ENCODE data around the gene CLEC4G.

CLEC4G gene

DNA sequence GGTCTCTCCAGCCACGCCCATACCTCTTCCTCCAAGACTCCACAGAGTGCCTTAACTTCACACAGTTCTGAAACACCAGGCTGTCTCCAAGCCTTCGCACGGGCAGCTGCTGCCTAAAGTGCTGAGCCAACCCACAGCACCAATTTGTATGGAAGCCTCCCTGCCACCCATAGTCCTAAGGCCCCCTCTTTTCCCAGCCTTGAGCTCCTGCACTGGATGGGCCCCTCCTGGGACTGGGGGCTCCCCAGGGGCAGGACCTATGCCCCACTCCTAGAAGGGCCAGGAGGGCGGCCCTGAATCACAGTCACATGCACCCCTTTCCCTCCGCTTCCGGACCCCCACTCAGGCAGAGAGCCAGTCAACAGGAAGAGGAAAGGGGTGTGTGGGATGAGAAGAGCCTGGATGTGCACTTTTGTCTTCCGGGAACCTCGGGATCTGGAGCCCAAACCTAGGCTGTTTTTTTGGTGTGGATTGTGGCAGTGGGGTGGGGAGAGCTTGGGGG, 24.9 kb downstream of the CLEC4G start:
- TF ChIP-seq, protein P1, sequence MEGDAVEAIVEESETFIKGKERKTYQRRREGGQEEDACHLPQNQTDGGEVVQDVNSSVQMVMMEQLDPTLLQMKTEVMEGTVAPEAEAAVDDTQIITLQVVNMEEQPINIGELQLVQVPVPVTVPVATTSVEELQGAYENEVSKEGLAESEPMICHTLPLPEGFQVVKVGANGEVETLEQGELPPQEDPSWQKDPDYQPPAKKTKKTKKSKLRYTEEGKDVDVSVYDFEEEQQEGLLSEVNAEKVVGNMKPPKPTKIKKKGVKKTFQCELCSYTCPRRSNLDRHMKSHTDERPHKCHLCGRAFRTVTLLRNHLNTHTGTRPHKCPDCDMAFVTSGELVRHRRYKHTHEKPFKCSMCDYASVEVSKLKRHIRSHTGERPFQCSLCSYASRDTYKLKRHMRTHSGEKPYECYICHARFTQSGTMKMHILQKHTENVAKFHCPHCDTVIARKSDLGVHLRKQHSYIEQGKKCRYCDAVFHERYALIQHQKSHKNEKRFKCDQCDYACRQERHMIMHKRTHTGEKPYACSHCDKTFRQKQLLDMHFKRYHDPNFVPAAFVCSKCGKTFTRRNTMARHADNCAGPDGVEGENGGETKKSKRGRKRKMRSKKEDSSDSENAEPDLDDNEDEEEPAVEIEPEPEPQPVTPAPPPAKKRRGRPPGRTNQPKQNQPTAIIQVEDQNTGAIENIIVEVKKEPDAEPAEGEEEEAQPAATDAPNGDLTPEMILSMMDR (conservative IDR thresholded peaks at IDR 0.05): no peak
- TF ChIP-seq ZFX (IDR thresholded peaks at IDR 0.05): no peak
- no peak overlapping the region for H3K27ac ChIP-seq

DNA sequence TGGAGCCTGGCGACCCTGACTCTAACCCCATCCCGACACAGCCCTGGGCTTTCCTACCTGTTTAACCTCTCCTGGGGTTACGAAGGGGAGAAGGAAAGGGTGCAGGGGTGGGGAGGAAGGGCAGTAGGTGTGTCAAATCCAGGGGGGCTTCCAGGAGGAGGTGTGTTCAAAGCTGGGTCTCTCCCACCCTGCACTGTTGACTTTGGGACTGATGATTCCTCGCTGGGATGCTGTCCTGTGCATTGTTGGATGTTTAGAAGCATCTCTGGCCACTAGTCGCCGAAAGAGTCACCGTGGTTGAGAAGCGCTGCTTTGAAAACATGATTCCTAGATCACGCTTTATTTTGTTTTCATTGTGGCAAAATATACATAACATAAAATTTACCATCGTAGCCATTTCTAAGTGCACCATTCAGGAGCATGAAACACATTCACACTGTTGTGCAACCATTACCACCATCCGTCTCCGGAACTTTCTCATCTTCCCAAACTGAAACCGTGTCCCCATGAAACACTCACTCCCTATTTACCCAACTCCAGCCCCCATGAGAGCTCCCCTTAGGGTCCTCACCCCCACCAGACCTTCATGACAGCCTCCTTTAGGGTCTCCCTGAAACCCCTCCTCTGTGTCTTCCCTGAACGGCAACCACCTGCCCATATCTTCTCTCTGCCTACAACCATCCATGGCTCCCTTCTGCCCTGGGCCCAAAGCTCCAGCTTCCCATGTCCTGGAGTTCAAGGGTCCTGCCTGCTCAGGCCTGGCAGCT, 25.5 kb downstream of the CLEC4G start:
- TF ChIP-seq, protein P1 (conservative IDR thresholded peaks at IDR 0.05): no peak
- TF ChIP-seq ZFX (IDR thresholded peaks at IDR 0.05): no peak
- no peak overlapping the region for H3K27ac ChIP-seq

DNA sequence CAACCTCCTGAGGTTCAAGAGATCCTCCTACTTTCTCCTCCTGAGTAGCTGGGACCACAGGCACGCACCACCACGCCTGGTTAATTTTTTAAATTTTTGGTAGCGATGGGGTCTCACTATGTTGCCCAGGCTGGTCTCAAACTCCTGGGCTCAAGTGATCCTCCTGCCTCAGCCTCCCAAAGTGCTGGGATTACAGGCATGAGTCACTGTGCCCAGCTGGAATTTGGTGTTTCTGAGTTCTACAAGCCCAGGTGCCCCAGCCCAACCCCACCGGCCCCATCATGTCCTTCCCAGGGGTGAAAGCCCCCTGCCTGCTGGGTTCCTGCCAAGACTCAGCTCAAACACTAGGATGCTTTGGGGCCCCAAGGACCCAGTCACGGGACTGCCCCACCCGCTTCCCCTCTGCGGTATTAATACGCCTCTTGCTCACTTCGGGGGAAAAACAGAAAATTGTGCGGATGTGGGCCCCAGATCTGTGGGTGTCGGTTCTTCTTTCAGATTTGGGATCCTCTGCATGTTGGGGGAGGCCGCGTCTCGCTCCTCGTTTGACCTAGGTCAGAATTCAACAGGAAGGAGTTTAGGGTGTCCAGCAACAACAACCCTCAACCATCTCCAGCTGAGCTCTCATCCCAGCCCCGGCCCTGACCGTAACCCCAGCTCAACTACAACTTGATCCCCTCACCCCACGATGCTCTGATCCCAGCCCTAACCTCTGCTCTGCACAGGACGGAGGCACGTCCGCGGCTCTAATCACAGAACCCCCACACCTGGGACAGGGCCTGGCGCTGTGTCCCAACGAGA, 26.3 kb downstream of the CLEC4G start:
- H3K27ac ChIP-seq: no peak overlapping the region
- no peak for TF ChIP-seq ZFX (IDR thresholded peaks at IDR 0.05)
- TF ChIP-seq, protein P1 (conservative IDR thresholded peaks at IDR 0.05): no peak

DNA sequence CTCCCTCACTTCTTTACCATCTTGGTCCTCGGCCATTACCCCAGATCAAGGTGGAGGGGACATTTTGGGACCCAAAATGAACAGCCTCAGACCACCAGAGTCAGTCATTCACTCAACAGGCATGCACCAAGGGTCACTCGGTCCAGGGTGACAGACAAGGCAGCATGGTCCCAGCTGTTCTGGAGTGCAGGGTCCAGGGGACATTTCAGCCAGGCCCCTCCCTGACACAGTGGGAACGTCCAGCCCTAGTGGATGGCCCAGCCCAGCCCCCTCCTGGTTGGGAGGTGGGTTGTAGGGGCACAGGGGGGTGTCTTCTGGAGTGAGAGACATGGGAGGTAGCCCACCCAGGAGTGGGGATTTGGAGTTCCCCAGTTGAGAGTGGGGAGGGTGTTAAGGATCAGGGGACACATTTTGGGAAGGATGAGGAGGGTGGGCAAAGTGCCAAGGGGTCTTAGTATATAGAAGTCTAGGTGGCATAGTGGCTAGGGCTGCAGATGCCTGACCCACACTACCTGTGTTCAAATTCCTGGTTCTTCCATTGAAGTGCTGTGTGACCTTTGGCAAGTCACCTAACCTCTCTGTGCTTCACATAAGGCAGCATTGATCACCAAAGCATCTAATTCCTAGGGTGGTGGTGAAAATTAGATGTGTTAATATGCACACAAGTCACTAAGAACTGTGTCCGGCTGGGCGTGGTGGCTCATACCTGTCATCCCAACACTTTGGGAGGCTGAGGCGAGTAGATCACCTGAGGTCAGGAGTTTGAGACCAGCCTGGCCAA, 27.4 kb downstream of the CLEC4G start:
- no peak for TF ChIP-seq ZFX (IDR thresholded peaks at IDR 0.05)
- TF ChIP-seq, protein P1 (conservative IDR thresholded peaks at IDR 0.05): no peak
- H3K27ac ChIP-seq: no peak overlapping the region

DNA sequence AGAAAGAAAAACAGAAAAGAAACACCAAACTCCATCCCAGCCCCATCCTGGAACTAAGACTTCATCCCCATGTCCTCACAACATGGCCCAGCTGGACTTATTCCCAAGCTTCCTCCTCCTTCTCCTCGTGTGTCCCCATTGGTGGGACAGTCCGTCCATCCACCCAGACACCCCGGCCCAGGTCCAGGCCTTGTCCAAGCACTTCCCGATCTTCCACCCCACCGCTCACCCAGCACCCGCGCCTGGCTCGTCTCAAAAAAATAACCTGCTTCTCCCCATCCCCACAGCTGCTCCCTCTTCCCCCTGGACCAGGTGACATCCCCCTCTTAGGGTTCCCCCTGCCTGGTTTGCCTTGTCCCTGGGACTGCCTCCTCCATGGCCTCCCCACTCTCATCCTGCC, 28.6 kb downstream of the CLEC4G start:
- TF ChIP-seq ZFX (IDR thresholded peaks at IDR 0.05): no peak
- TF ChIP-seq, protein P1 (conservative IDR thresholded peaks at IDR 0.05): no peak
- no peak overlapping the region for H3K27ac ChIP-seq

DNA sequence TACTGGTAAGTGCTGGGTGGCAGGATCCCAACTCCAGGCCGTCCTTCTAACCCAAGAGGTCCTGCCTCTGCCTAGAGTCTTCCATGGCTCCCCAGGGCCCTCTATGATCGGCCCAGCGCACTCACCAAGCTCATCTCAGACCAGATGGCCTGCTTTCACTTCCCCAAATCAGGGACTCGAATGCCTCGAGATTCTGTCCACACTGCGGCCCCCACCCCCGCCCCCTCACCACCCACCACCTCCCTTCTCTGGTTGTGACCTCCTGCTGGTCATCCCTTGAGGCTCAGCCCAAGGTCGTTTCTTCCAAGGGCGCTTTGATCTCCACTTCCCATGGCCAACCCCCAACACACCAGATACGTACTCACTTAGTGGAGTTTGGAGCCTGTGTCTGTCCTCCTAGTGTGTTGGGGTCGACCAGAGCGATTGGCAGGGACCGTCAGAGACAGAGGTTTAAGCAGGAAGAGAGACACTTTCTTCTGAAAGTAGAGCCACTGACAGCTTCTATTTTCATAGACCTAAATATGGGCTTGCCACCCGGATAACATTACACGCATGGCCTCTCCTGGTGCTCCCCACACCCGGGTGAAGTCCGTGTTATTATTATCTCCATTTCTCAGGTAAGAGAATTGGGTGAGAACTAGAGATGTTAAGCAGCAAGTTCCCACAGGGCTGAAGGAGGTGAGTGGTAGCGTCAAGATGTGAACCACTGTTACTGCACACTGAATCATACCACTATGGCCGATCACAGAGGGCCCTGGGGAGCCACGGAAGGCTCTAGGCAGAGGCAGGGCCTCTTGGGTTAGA, 30.1 kb downstream of the CLEC4G start, which contains the start of gene FCER2:
Gene FCER2, minus strand, starts transcription at position 478 of the 804 bp plus-strand sequence. CDS start 2,371 bp downstream, outside the sequence.
- TF ChIP-seq, protein P1 (conservative IDR thresholded peaks at IDR 0.05): no peak
- no peak for TF ChIP-seq ZFX (IDR thresholded peaks at IDR 0.05)
- H3K27ac ChIP-seq: no peak within 1 kb of the TSS

Data from C4-2B (cell line).